GM12801 (cell line): Measurements from ENCODE around the gene NEAT1.

Experiments used
- TF ChIP-seq, protein P1 (sequence below): IDR thresholded peaks from one replicate; pipeline ENCODE4 v1.5.1; 2011; ENCODE audit warnings: control low read depth; ENCODE audit not compliant: insufficient read length; ENCODE audit errors: extremely low read depth

Gene NEAT1

DNA sequence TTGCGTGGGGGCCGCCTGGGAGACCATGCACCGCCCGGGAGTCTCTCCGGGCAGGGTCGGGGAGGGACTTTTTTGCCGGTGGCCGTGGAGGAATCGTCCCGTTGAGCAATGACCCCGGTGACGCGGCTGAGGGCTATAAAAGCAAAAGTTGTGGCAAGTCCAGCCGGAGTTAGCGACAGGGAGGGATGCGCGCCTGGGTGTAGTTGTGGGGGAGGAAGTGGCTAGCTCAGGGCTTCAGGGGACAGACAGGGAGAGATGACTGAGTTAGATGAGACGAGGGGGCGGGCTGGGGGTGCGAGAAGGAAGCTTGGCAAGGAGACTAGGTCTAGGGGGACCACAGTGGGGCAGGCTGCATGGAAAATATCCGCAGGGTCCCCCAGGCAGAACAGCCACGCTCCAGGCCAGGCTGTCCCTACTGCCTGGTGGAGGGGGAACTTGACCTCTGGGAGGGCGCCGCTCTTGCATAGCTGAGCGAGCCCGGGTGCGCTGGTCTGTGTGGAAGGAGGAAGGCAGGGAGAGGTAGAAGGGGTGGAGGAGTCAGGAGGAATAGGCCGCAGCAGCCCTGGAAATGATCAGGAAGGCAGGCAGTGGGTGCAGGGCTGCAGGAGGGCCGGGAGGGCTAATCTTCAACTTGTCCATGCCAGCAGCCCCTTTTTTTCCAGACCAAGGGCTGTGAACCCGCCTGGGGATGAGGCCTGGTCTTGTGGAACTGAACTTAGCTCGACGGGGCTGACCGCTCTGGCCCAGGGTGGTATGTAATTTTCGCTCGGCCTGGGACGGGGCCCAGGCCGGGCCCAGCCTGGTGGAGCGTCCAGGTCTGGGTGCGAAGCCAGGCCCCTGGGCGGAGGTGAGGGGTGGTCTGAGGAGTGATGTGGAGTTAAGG lies at the start of gene NEAT1:
Gene NEAT1 (plus strand): TSS at position 166 of the 883 bp plus-strand sequence.
- TF ChIP-seq, protein P1, sequence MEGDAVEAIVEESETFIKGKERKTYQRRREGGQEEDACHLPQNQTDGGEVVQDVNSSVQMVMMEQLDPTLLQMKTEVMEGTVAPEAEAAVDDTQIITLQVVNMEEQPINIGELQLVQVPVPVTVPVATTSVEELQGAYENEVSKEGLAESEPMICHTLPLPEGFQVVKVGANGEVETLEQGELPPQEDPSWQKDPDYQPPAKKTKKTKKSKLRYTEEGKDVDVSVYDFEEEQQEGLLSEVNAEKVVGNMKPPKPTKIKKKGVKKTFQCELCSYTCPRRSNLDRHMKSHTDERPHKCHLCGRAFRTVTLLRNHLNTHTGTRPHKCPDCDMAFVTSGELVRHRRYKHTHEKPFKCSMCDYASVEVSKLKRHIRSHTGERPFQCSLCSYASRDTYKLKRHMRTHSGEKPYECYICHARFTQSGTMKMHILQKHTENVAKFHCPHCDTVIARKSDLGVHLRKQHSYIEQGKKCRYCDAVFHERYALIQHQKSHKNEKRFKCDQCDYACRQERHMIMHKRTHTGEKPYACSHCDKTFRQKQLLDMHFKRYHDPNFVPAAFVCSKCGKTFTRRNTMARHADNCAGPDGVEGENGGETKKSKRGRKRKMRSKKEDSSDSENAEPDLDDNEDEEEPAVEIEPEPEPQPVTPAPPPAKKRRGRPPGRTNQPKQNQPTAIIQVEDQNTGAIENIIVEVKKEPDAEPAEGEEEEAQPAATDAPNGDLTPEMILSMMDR = no peak

DNA sequence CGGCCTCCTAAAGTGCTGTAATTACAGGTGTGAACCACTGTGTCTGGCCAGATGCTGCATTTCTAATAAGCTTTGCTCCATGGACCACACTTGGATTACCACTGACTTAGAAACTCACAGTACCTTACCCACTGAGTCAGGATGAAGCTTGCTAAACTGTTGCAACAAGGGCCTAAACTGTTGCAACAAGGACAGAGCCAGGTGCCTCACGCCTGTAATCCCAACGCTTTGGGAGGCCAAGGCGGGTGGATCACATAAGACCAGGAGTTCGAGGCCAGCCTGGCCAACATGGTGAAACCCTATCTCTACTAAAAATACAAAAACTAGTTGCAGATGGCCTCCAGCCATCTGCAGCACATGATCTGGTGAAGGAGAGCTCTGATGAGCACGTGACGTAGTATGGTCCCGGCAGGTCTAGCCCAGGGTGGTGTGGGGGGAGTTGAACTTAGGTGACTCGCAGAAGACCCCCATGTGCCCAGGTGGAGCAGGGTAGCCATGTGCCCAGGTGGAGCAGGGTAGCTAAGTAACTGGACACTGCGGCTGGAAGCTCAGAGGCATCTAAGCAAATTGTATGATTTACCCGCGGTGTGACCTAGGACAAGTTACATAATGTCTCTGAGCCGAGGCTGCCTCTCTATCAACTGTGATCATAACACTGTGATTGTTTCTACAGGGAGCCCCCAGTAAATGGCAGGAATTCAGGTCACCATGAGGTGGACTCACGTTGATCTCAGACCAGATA lies 48.6 kb upstream of the NEAT1 start:
- TF ChIP-seq, protein P1 = no peak

DNA sequence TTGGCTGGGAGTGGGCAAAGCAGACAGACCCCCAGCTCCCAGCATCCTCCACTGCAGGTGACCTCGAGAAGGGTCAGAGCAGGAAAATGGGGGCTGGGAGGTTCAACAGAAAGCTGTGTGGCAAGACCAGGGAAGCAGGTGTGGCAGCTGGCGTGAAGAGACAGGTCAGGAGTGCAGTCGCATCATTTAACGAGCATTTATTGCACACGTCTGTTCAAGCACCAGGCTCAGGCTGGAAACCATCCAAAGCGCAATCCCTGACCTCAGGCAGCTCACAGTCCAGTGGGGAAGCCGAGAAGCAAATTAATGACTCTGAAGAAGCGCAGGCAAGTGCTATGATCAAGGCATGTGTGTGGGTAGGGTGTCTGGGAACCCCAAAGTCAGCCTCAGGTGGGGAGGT lies 47.6 kb upstream of the NEAT1 start:
- TF ChIP-seq, protein P1 = no peak

DNA sequence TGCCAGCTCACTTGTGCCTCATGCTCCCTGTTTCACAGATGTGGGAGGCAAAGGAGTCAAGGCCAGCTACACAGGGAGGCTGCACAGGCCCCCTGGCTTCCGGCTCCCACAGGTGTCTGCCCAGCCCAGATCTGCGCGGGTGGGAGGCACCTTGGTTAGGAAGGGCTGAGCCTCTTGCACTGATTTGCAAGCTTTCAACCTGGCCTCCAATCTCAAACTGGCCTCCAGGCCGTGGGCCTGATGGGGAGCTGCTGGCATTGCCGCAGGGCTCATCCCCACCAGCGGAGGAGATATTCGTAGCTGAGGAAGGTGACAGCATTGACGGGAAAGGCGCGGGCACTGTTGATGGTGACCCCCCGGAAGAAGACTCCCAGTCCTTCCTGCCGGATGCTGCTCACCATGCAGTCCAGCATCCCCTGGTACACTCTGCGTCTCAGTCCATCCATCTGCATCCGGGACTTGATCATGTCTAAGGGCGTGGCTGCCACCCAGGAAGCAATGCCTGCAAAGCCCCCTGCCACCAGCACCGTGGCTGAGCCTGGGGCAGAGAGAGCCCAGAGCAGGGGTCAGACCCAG lies 46.4 kb upstream of the NEAT1 start:
- TF ChIP-seq, protein P1 = no peak

DNA sequence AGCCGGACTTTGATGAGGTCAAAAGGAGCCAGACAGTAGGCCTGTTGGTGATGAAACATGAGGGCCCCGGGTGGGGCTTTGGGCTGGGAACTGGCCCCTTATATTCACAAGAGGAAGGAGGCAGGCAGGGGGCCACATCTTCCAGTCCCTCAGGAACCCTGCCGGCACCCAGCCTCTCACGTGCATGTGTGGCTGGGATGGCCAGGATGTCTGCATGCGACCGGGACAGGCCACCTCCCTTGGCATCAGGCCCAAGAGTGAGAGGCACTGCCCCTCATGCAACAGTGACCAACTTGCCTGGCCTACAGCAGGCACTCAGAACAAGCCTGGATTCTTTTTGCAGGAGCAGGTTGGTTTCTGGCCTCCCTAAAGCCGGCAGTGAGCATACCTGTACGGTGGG lies 45.6 kb upstream of the NEAT1 start:
- TF ChIP-seq, protein P1 = no peak

DNA sequence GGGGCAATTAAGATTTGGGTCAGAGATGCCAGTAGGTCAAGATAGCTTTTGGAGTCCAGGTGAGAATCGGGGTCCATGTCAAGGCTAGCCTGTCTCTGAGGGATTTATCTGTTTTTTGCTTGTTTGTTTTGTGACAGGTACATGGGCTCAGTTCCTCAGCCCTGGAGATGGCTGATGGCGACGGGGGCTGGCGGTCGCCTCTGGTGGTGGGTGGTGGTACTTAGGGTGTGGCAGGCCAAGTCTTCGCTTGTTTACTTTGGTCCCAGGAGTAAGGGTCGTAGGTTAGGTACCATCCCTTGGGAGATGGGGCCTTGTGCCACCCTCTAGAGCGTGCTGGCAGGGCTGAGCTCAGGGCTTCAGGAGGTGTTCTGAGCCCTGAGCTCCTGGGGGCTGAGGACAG lies 44.8 kb upstream of the NEAT1 start:
- TF ChIP-seq, protein P1 = no peak

DNA sequence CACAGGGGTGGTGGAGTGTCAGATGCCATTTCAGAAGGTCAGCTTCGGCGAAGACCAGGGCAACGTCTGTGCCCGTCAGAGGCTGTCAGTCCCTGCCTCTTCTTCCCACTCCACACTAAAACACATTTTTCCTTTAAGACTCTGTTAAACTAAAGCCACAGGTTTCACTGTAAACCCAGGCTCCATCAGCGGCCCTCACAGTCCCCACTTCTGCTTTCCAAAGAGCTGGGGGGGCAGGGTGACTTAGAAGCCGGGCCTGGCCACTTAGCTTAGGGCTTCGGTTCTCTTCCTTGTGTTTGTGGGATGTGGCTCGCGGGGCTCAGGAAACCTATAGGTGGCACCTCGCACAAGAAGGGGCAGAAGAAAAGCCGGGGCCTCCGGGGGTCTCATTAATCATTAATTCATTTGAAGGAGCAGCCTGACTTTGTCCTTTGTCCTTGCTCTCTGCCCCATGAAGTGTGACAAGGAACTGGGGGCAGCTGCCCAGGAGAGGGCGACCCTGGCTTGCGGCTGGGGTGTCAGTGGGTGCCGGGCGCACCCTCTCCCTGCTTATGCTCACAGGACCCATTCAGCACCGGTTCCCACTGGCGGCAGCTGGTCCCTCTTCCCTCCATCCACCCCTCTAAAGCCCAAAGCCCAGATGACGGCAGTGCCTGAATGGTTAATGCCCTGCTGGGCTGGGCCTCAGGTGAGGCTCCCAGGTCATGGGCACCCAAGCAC lies 44.2 kb upstream of the NEAT1 start:
- TF ChIP-seq, protein P1 = no peak
